Suppressor macrophage (primary cell): ENCODE results near the gene CPNE8.
"Not testable (repeated sequence)": the region's sequence is repeated elsewhere in the genome, so short reads cannot be mapped to it uniquely, and the experiment has no call there.

ENCODE experiments used
- DNase-seq, 4 experiments: peaks; one replicate each; pipeline ENCODE4 v3.0.0-alpha.2; 2020 to 2022

CPNE8 gene

DNA sequence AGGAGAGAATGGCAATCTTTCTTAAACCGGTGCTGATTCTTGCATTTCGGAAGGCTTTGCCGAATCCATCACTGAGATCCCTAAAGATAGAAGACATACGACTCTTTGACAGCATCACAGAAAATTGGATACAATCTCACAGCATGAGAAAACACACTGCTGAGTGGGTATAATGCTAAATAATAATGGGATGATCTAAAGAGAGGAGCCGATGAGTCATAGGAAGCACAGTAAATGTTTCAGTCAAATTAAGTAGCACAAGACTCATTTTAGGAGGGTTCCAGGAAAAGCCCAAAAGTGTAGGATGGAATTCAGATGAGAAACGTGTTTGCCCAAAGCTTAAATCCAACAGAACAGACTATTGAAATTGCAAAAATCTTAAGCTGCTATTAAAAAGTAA is 81.7 kb downstream of the CPNE8 start:
- no peak for DNase-seq

DNA sequence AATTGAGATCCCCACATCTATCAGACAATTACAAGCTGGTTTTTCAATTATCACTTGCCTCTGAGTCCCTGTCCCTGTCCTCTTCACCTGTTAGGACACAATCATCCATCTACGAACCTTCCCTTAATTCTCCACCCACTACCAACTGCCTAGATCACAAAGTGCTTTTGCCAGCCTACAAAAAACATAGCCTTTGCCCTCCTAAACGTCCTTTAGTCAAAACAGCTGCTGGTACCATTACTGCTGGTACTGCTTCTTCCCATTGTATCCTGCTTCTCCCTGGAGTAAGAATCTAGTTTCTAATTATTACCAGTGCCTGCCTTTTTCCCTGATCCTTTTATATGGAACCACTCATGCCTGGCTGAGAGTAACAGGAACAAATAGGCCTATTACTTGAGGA is 82.1 kb downstream of the CPNE8 start:
- DNase-seq = no peak

DNA sequence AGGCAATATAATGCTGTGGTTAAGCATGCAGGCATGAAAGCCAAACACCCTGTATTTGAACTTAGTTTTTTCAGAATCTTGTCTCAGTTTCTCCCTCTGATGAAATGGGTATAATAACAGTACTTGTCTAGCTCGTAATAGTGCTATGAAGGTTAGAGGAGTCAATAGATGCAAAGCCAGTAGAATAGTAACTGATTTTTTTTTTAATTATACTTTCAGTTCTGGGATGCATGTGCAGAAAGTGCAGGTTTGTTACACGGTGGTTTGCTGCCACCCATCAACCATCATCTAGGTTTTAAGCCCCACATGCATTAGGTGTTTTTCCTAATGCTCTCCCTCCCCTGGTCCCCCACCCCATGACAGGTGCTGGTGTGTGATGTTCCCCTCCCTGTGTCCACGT is 87.4 kb downstream of the CPNE8 start:
- no peak for DNase-seq

DNA sequence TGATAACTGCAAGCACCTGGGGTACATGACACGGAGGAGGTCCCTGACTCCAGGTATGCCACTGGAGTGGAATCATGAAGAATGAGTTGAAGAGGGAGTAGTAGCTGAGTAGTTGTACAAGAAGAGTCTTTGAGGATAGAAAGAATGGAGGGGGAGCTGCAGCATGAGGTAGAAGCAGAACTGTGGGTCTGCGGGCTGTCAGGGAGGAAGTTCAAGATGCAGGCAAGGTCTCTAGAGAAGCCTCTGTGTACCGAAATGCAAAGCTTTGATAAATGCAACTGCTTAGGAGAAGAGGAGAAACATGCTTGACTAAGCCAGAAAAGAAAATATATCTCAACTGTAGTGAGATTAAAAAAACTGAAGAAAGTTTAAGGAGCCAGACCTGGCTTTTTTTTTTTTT is 91.5 kb downstream of the CPNE8 start:
- DNase-seq = no peak

DNA sequence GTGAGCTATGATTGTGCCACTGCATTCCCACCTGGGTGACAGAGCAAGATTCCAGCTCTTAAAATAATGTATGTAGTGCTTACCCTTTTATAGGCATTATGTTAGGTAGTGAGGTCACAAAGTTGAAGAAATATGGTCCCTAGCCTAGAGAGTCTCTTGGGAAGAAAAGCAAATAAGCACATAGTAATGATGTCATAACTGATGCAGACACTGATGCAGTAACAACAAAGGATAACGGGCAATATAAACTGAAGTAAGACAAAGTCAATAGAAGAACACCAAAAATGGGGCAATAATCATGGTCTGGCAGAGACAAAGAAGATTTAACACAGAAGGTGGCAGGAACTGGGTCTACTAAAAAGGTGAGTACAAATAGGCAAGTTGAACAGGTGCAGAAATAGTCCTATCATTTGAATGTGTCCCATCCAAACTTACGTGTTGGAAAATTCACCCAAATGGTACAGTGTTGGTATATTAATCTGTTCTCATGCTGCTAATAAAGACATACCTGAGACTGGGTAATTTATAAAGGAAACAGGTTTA is 93.5 kb downstream of the CPNE8 start:
- DNase-seq = no peak

DNA sequence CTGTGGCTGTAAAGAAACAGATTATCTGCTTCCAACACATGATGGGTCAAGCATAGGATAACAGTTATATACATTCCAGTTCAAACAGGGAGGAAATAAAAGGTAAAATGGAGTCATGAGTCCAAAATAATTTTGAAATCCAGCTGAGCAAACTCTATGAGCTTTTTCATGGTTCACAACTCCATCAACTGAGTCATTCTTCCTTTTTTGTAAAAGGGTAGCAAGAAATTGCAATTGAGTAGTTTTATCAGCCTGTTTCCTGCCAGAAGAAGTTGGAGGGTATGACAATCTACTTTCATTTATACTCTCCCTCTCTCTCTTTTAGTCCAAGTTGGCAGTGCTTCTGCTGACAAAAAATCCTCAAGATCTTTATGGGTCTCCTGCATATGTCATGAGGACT is 95.6 kb downstream of the CPNE8 start:
- DNase-seq = peak in 2 of 4 experiments; percentile 22 to 29

DNA sequence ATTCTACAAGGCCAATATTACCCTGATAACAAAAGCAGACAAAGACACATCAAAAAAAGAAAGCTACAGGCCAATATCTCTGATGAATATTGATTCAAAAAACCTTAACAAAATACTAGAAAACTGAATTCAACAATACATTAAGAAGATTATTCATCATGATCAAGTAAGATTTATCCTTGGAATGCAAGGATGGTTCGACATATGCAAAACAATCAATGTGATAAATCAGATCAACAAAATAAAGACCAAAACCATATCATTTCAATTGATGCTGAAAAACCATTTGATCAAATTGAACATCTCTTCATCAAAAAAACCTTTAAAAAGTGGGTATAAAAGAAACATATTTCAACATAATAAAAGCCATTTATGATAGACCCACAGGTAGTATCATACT is 117.3 kb downstream of the CPNE8 start:
- DNase-seq = peak in 2 of 4 experiments; percentile 4 to 9

DNA sequence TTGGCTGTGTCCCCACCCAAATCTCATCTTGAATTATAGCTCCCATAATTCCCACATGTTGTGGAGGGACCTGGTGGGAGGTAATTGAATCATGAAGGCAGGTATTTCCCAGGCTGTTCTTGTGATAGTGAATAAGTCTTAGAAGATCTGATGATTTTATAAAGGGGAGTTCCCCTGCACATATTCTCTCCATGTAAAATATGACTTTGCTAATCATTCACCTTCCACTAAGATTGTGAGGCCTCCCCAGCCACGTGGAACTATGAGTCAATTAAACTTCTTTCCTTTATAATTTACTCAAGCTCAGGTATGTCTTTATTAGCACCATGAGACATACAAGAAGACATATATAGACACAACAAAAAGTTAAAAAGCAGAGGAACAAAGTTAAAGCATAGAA is 120.0 kb downstream of the CPNE8 start:
- no peak for DNase-seq

DNA sequence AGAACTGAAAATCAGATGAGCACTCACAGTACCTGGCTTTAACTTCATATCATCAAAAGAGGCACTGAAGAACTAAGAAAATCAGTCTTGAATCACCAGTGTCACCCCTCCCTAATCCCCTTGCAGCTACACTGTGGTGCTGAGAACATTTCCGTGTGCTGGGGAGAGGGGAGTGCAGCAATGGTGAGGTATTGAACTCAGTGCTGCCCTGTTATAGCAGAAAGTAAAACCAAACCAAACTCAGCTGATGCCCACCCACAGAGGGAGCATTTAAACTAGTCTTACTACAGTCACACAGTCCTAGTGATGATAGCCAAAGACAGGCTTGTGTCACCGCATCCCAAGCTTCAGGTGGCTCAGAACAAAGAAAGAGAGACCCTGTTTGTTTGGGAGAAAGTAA is 122.1 kb downstream of the CPNE8 start:
- no peak for DNase-seq

DNA sequence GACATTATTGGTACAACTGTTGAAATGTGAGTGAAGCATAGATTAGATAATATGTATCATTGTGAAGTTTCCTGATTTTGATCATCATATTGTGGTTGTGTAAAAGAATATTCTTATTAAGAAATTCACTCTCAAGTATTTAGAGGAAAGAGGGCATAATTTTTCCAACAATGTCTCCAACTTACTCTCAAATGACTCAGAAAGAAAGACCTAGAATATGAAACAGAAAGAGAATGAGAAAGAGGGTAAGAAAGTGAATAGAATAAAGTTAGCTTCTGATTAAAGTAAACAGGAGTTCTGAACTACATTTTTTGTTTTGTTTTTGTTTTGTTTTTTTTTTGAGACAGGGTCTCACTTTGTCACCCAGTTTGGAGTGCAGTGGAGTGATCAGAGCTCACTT is 123.0 kb downstream of the CPNE8 start:
- no peak for DNase-seq

DNA sequence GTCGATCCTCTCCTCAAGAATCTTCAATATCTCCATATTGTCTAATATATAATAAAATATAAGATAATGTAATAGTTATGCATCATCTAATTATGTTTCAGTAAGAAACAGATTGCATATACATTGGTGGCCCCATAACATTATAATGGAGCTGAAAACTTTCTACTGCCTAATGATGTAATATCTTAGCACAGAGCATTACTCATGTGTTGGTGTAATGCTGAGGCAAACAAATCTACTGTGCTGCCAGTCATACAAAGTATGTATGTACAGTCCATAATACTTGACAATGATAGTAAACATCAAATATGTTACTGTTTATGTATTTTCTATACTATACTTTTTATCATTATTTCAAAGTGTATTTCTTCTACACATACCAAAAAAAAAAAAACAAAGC is 128.7 kb downstream of the CPNE8 start:
- DNase-seq = peak in 2 of 4 experiments; percentile 41 to 45

DNA sequence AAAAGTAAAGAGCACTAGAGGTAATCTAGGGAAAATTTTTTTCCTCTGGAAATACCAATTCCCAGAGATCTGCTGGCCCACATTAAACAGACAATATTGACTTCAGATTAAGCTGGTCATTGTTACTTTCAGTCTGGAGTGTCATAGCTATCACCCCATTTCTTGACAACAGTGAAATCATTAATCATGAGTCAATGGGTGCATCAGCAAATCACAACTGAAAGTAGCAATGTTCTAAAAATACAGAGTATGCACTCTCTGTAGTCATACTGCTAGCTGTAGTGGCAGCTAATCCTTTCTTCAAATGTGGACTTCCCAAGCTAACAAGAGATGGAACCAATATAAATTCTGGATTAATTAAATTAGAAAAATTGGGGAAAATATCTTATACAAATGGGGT is 129.9 kb downstream of the CPNE8 start:
- peak in 1 of 4 experiments; percentile 21 for DNase-seq

DNA sequence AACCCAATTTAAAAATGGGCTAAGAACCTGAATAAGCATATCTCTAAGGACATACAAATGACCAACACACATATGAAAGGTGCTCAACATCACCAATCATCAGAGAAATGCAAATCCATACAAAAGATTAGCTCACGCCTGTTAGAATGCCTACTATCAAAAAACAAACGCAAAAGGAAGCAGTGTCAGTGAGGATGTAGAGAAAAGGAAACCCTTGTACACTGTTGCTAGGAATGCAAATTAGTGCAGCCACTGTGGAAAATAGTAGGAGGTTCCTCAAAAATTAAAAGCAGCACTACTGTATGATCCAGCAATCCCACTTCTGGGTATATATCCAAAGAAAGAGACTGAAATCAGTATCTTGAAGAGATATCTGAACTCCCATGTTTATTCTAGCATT is 133.0 kb downstream of the CPNE8 start:
- DNase-seq = peak in 3 of 4 experiments; percentile 15 to 46 (median 38)

DNA sequence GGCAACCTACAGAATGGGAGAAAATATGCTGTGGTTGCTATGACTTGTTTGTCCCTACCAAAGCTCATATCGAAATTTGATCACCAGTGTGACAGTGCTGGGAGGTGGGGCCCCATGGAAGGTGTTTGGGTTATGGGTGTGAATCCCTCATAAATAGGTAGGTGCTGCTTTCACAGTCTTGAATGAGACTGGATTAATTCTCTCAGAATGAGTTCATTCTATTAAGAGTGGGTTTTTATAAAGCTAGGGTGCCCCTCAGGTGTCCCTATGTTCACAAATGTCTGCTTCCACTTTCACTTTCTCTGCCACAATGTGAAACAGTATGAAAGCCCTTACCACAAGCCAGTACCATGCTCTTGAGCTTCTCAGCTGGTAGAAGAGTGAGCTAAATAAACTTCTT is 133.5 kb downstream of the CPNE8 start:
- DNase-seq = no peak

DNA sequence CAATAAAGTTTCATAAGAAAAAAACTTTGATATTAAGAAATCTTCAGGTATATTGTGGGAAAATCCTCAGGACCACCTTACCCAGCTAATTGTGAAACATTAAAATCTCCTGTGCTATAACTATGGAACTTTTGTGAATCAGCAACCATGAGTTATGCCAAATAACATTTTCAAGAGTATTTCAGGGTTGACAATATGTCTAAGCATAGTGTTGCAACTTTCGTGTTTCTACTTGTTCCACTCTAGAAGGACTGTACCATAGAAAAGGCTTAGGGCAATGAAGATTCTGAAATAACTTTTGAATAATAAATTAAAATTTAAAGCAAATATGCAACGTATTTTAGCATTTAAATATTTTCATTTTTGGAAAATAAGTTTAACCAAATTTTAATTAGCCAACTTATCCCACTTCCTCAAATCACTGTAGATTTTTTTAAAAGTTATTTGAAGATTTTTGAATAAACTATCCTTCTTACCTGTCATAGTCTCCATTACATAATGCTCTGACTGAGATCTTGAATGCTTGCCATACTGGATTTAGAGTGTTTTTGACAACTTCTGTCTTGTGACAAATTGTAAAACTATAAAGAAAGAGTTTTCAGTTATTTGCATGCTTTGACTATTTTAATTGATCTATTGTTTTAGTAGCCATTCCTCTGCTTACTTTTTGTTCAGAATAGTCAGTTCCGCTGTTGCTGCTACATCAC is 143.6 kb downstream of the CPNE8 start:
- DNase-seq = no peak

DNA sequence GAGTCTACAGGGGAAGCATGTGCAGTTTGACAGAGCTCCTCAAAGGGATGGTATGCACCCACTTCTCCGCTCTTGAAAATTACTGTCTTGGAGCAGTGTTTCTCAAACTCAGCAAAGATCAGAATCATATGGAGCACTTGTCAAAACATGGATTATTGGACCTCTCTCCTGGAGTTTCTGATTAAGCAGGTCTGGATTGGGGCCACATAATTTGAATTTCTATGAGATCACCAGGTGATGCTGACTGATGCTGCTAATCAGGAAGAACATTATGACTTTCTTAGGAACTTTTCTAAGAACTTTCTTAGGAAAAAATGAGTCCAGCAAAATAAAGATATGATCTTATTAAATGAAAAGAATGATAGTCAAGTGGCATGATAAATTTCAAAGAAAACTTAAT is 144.3 kb downstream of the CPNE8 start:
- no peak for DNase-seq

DNA sequence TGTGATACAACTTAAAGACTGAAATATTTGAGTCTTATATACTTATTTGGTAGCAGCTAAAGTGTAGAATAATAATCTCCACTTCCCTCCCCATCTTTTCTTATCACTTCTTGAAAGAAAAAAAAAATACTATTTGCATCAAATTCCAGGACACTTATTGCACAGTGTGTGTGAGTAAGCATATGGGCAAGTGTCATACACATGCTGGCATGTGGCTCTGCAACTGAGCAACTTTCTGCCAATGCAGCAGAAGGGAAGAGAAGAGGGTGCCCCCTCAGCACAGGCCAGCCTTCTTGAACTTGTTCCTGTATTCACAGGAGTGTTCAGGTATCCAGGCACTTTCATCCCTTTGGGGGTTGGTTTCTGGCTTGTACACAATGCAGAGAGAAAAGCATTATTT is 145.8 kb downstream of the CPNE8 start:
- DNase-seq = no peak

DNA sequence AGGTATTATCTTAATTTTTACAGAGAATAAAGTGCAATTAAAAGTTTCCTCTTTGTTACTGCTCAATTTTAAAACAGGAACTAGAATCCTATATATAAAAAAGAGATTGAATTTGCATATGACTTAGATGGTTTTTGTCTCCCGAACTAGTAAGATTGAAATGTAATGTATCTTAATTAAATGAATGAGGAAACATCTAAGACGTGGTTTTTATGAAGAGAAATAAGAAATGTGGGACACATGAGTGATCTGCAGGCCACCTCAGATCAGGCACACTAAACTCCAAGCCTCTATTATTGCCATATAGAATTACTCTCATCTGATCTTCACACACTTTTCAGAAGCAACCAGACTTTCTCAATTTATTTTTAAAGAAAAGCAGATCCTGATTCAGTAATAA is 158.6 kb downstream of the CPNE8 start:
- DNase-seq = no peak

DNA sequence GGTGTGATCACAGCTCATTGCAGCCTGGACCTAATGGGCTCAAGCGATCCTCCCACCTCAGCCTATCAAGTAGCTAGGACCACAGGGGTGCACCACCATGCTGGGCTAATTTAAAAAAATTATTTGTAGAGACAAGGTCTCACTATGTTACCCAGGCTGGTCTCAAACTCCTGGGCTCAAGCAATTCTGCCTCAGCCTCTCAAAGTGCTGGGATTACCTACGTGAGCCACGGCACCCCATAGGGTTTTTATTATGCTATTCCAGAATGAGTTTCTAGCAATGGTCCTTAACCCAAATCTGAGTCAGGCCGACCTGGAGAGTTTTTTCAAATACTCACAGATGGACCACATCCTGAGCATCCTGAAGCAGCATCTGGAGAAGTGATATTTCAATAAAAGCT is 159.8 kb downstream of the CPNE8 start:
- no peak for DNase-seq

DNA sequence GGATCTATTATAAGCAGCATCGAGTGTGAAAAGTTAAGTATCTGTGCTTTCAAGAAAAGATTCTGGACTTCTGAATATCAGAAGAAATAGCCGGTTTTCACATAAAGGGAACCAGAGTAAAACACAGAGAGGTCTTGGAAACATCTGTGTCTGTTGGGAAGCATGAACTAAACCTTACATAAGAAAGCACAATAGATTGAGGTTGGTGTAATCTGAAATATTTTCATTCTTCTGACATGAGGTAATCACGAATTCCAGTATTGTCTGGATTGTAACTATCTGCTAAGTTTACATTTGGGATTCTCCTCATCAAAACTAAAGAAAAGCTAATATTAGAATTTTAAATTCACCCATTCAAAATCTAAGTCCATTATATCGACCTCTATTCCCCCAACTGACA is 161.3 kb downstream of the CPNE8 start:
- DNase-seq = no peak

DNA sequence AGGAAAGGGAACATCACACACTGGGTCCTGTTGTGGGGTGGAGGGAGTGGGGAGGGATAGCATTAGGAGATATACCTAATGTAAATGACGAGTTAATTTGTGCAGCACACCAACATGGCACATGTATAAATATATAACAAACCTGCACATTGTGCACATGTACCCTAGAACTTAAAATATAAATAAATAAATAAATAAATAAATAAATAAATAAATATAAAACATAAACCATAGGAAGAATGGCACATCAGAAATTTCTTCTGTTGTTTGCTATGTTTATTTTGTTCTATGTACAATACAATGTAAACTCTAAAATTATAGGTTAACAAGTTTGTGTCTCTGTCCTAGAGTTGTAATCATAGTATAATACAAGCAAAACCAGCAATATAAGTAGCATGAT is 162.9 kb downstream of the CPNE8 start:
- DNase-seq = not testable (repeated sequence)

DNA sequence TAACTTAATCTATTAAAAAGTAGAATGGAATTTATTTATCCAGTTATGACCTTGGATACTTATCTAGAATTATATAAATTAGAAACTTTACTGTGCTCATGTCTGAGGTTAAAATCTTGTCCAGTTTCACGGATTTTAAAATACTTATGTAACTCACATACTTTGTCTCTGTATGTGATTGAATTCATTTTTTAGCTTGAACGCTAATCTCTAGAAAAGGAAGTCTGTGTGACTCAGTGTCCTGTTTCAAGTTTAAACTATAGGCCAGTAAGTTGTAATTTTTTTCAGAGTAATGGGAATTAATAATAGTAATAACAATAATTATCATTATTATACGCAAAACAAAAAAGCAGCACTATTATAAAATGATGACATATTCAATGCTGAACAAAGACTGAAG is 168.6 kb downstream of the CPNE8 start:
- DNase-seq = no peak

DNA sequence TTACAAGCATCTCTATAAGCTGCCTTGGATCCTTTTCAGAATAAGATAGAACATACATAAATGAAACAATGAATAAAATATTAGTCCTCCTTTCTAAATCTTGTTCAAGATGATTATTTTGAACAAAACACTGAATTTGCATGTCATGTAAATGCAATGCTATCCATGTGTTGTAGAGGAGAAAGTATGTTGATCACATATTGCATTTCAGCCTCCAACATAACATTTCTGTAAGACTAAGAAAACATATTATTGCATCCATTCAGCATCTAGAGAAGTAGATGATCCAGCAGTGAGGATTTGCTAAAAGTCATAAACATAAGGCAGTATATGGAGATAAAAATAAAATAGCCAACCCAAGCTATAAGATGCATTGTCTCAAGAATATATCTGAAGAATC is 172.6 kb downstream of the CPNE8 start:
- DNase-seq = no peak

DNA sequence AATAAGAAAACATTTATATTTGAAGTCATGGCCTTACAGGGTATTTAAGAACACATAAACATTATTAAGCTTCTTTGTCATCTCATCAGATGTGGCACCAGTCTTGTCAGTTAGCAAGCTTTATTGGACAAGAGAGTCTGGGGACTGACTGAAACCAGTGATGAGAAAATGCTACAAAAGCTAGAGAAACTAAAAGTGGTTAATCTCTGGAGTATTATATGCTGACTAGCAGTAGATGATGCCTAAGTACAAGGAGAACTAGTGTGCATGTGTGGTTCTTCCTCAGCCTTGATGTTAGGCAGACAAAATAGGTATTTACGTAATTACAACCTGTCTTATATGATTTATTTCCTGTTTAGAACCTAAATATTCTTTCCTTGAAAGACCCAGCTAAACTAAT is 176.5 kb downstream of the CPNE8 start:
- DNase-seq = no peak
